22Rv1 (cell line): ENCODE data around the gene MCRIP1.

ENCODE experiments used
- ZFX ChIP-seq: fragments of 450-650 bp; IDR thresholded peaks from 2 replicates; pipeline ENCODE4 v1.6.1; 2017; ENCODE audit warnings: antibody characterized with exemption, borderline replicate concordance
- TF ChIP-seq, protein P1 (sequence below): fragments of 450-650 bp; IDR thresholded peaks from 2 replicates; pipeline ENCODE4 v1.5.1; 2017; ENCODE audit warnings: mild to moderate bottlenecking

DNA sequence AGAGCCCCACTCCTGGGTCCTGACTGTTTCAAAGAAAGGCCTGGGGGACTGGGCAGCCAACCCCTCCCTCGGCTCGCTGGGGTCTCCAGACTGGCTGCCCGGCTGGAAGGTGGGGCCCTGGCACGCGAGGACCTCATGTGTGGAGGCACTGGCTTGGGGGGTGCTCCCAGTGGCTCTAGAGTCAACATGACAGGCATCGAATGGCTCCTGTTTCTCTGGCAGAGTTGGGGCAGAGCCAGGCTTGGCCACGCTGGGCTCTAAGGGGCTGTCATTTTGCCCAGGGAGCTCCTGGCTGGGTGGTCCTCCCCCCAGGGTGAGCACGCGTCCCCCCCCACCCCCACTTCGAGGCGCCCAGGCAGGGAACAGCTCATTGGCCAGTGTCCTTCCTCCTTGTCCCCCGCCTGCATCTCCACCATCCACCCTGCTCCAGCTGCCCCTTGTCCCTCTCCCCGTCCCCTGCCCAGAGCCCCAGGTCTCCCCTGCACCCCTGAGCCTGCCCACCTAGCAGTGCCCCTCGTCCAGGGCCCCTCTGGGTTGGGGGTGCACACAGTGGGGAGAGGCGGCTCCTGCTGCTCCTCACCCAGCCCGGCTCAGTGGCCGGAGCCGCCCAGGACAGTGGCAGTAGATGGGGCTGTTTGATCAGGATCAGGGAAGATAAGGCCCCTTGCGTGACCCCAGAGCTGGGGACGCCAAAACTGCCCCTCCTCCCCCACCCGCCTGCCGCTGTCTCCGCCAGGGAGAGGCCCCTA lies 26.5 kb downstream of the MCRIP1 start:
- TF ChIP-seq, protein P1, sequence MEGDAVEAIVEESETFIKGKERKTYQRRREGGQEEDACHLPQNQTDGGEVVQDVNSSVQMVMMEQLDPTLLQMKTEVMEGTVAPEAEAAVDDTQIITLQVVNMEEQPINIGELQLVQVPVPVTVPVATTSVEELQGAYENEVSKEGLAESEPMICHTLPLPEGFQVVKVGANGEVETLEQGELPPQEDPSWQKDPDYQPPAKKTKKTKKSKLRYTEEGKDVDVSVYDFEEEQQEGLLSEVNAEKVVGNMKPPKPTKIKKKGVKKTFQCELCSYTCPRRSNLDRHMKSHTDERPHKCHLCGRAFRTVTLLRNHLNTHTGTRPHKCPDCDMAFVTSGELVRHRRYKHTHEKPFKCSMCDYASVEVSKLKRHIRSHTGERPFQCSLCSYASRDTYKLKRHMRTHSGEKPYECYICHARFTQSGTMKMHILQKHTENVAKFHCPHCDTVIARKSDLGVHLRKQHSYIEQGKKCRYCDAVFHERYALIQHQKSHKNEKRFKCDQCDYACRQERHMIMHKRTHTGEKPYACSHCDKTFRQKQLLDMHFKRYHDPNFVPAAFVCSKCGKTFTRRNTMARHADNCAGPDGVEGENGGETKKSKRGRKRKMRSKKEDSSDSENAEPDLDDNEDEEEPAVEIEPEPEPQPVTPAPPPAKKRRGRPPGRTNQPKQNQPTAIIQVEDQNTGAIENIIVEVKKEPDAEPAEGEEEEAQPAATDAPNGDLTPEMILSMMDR: no peak
- no peak for TF ChIP-seq ZFX
